ENCODE results near the gene LRMDA.

DNA sequence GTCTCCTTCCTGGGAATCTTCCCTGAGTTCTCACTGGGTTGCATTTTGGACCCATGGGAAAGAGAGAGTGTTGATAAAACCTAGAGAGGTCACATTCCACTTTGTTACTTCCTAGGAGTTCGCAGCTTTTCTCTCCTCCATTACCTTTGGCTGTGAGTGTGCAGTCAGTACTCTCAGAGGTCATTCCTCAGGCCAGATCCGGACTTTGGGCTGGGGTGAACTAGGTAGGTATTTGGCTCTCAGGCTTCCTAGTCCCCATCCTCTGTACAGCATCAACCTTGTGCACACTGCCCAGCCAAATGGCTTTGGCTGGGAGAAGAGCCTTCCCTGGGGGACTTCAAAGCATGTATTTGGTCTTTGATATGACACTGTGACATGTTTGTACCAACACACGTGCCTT lies 508.1 kb downstream of the LRMDA start:
- no peak for TF ChIP-seq ZNF44 (CRISPR knock-in tag; IDR thresholded peaks at IDR 0.05)
- TF ChIP-seq MAZ (IDR thresholded peaks at IDR 0.05; ENCODE audit: borderline replicate concordance, low read depth, low read length): no peak
- no peak for TF ChIP-seq MAZ (CRISPR knock-in tag; IDR thresholded peaks at IDR 0.05; ENCODE audit: low read depth)
- TF ChIP-seq, protein P1, sequence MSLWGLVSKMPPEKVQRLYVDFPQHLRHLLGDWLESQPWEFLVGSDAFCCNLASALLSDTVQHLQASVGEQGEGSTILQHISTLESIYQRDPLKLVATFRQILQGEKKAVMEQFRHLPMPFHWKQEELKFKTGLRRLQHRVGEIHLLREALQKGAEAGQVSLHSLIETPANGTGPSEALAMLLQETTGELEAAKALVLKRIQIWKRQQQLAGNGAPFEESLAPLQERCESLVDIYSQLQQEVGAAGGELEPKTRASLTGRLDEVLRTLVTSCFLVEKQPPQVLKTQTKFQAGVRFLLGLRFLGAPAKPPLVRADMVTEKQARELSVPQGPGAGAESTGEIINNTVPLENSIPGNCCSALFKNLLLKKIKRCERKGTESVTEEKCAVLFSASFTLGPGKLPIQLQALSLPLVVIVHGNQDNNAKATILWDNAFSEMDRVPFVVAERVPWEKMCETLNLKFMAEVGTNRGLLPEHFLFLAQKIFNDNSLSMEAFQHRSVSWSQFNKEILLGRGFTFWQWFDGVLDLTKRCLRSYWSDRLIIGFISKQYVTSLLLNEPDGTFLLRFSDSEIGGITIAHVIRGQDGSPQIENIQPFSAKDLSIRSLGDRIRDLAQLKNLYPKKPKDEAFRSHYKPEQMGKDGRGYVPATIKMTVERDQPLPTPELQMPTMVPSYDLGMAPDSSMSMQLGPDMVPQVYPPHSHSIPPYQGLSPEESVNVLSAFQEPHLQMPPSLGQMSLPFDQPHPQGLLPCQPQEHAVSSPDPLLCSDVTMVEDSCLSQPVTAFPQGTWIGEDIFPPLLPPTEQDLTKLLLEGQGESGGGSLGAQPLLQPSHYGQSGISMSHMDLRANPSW (CRISPR knock-in tag; IDR thresholded peaks at IDR 0.05; ENCODE audit: borderline replicate concordance): no peak
- no peak for TF ChIP-seq ZNF607 (CRISPR knock-in tag; IDR thresholded peaks at IDR 0.05; ENCODE audit: borderline replicate concordance)
- no peak for TF ChIP-seq RFXANK (CRISPR knock-in tag; IDR thresholded peaks at IDR 0.05)
- TF ChIP-seq CBX5 (CRISPR knock-in tag; IDR thresholded peaks at IDR 0.05; ENCODE audit: borderline replicate concordance): no peak

All from HepG2 (cell line).